ENCODE data around the gene CDC37.

GRCh38 chr19:10406191-10406590, 2.8 kb upstream of the CDC37 start:
- TF ChIP-seq POLR2A (IDR thresholded peaks at IDR 0.05; ENCODE audit: low read depth, low read length) (no peak), POLR2AphosphoS5 (IDR thresholded peaks at IDR 0.05; ENCODE audit: low read depth, low read length) (no peak), TAF1 (IDR thresholded peaks at IDR 0.05; ENCODE audit: low read depth, low read length) (no peak)

Data from GM12891 (cell line).